ENCODE data around the gene KDM4C. TPM values are rescaled to one million over a fixed set of nuclear protein-coding genes. Genes with fewer than 3 reads are reported as not detected.

The KDM4C gene
- total RNA-seq, 1 donor from 2014 or later, result 11.1 TPM

- no peak overlapping the region for H3K4me3 Mint-ChIP-seq
- H4K20me1 ChIP-seq (ENCODE audit: low read depth), result no peaks in the 10 kb centered on the region
- no peak overlapping the region for H3K27ac ChIP-seq
- no peaks in the 10 kb centered on the region for H3K27me3 Mint-ChIP-seq (ENCODE audit: insufficient read depth, low read depth)
- no peak for TF ChIP-seq CTCF (IDR thresholded peaks at IDR 0.05)
- no peak for TF ChIP-seq EZH2phosphoT487 (IDR thresholded peaks at IDR 0.05)
- no peak for TF ChIP-seq EZH2 (IDR thresholded peaks at IDR 0.05)
- H3K4me1 Mint-ChIP-seq, result peaks cover 7% of the 10 kb centered on the region
- H3K4me1 ChIP-seq, result no peaks in the 10 kb centered on the region
- H3K36me3 Mint-ChIP-seq, result peaks cover 2% of the 10 kb centered on the region
- no peak for DNase-seq (ENCODE audit: low spot score)
- no peaks in the 10 kb centered on the region for H3F3A ChIP-seq (ENCODE audit: low read depth)
- no peak overlapping the region for H3K27ac Mint-ChIP-seq
- H2AFZ ChIP-seq (replicated peaks), result no peak overlapping the region
- no peaks in the 10 kb centered on the region for H3K36me3 ChIP-seq
- H3K4me2 ChIP-seq, result no peak overlapping the region
- H3K27me3 ChIP-seq, result no peaks in the 10 kb centered on the region
- no peaks in the 10 kb centered on the region for H3K79me2 ChIP-seq (ENCODE audit: low read depth)
- no peak overlapping the region for H3K9ac ChIP-seq
- no peaks in the 10 kb centered on the region for H3K9me3 ChIP-seq (ENCODE audit: low read depth)
- H3K4me3 ChIP-seq, result no peak overlapping the region
- H3K9me3 Mint-ChIP-seq, result peaks cover 2% of the 10 kb centered on the region
Observed at GRCh38 chr9:7163932-7164331, 406.2 kb downstream of the KDM4C start.

- no peaks in the 10 kb centered on the region for H3K4me1 ChIP-seq
- no peaks in the 10 kb centered on the region for H3K27me3 Mint-ChIP-seq (ENCODE audit: insufficient read depth, low read depth)
- H3K9me3 Mint-ChIP-seq, result peaks cover 2% of the 10 kb centered on the region
- no peaks in the 10 kb centered on the region for H3K27me3 ChIP-seq
- TF ChIP-seq CTCF (IDR thresholded peaks at IDR 0.05), result no peak
- H3K4me3 ChIP-seq, result no peak overlapping the region
- H3F3A ChIP-seq (ENCODE audit: low read depth), result no peaks in the 10 kb centered on the region
- no peak overlapping the region for H3K9ac ChIP-seq
- no peak overlapping the region for H3K27ac Mint-ChIP-seq
- no peaks in the 10 kb centered on the region for H3K9me3 ChIP-seq (ENCODE audit: low read depth)
- no peaks in the 10 kb centered on the region for H3K79me2 ChIP-seq (ENCODE audit: low read depth)
- H3K4me3 Mint-ChIP-seq, result no peak overlapping the region
- H3K27ac ChIP-seq, result no peak overlapping the region
- H4K20me1 ChIP-seq (ENCODE audit: low read depth), result no peaks in the 10 kb centered on the region
- peaks cover 7% of the 10 kb centered on the region for H3K4me1 Mint-ChIP-seq
- DNase-seq (ENCODE audit: low spot score), result no peak
- H3K36me3 Mint-ChIP-seq, result peaks cover 2% of the 10 kb centered on the region
- H3K36me3 ChIP-seq, result no peaks in the 10 kb centered on the region
- no peak overlapping the region for H2AFZ ChIP-seq (replicated peaks)
- no peak overlapping the region for H3K4me2 ChIP-seq
Observed at GRCh38 chr9:7164440-7165330, 406.9 kb downstream of the KDM4C start.

- Histone ChIP-seq H4K20me1 (ENCODE audit: low read depth) (no peaks in the 10 kb centered on the region), H3K9ac (no peak overlapping the region), H3K79me2 (ENCODE audit: low read depth) (no peaks in the 10 kb centered on the region), H3K4me1 (no peaks in the 10 kb centered on the region), H3K27ac (no peak overlapping the region), H3K4me3 (no peak overlapping the region), H3K9me3 (ENCODE audit: low read depth) (no peaks in the 10 kb centered on the region), H3K36me3 (no peaks in the 10 kb centered on the region), H3K4me2 (no peak overlapping the region), H2AFZ (replicated peaks) (no peak overlapping the region), H3K27me3 (no peaks in the 10 kb centered on the region), H3F3A (ENCODE audit: low read depth) (no peaks in the 10 kb centered on the region)
- no peak for TF ChIP-seq CTCF (IDR thresholded peaks at IDR 0.05)
- no peak for TF ChIP-seq EZH2phosphoT487 (IDR thresholded peaks at IDR 0.05)
- TF ChIP-seq EZH2 (IDR thresholded peaks at IDR 0.05), result no peak
- no peak overlapping the region for H3K27ac Mint-ChIP-seq
- DNase-seq (ENCODE audit: low spot score), result no peak
- peaks cover 7% of the 10 kb centered on the region for H3K4me1 Mint-ChIP-seq
- no peaks in the 10 kb centered on the region for H3K27me3 Mint-ChIP-seq (ENCODE audit: insufficient read depth, low read depth)
- H3K36me3 Mint-ChIP-seq, result peaks cover 2% of the 10 kb centered on the region
- H3K4me3 Mint-ChIP-seq, result no peak overlapping the region
- H3K9me3 Mint-ChIP-seq, result peaks cover 2% of the 10 kb centered on the region
Observed at GRCh38 chr9:7165331-7165975, 407.7 kb downstream of the KDM4C start.

Data from neural progenitor cell (in vitro differentiated cells).